Activated naive CD8-positive, alpha-beta T cell treated with anti-CD3 and anti-CD28 coated beads, Interleukin-2, amount 10 ng/mL, durations not matched to agents 7 days and 5 days (primary cell): ENCODE measurements around the gene DUSP22. TPM values are rescaled to one million over a fixed set of nuclear protein-coding genes. Genes with fewer than 3 reads are reported as not detected.
A peak's percentile ranks its signal among the peaks of the same experiment; 100 is the strongest.
"Not testable (repeated sequence)": the region's sequence is repeated elsewhere in the genome, so short reads cannot be mapped to it uniquely, and the experiment has no call there.

Experiments
- ATAC-seq: fragments of 150-1000 bp; cut with Tn5 transposase; one replicate; pipeline ENCODE4 v1.10.0; 2021; ENCODE audit warnings: low read depth, moderate library complexity
- POLR2A ChIA-PET: fragments of 350-600 bp; sonication (Branson Sonifier 250); formaldehyde crosslinking; loops from one replicate; lab custom pipeline; 2021; ENCODE audit warnings: antibody characterized with exemption; lab: Charles Lee
- DNase-seq: peaks from one replicate; pipeline ENCODE4 v3.0.0; 2021
- H3K27ac Mint-ChIP-seq: one replicate; pipeline ENCODE4 v1.8.0; 2022; ENCODE audit warnings: mild to moderate bottlenecking, mixed read lengths
- H3K27me3 Mint-ChIP-seq: one replicate; pipeline ENCODE4 v1.8.0; 2022; ENCODE audit warnings: mild to moderate bottlenecking, moderate library complexity, mixed read lengths
- H3K36me3 Mint-ChIP-seq: one replicate; pipeline ENCODE4 v1.8.0; 2021; ENCODE audit warnings: mild to moderate bottlenecking, mixed read lengths
- H3K4me1 Mint-ChIP-seq: one replicate; pipeline ENCODE4 v1.8.0; 2021; ENCODE audit warnings: mixed read lengths
- H3K4me3 Mint-ChIP-seq: one replicate; pipeline ENCODE4 v1.8.0; 2022; ENCODE audit warnings: mild to moderate bottlenecking, moderate library complexity, mixed read lengths
- H3K9me3 Mint-ChIP-seq: one replicate; pipeline ENCODE4 v1.8.0; 2021; ENCODE audit warnings: mixed read lengths
- total RNA-seq, 2 experiments: library from RNA; stranded (reverse); gene quantifications; one replicate each; pipeline ENCODE4 v1.2.3, GENCODE V29; 2021

The DUSP22 gene
- total RNA-seq, 2 experiments from 2014 or later: 49.1 to 50.4 TPM

- Mint-ChIP-seq H3K9me3 (peaks cover 6% of the 10 kb centered on the region), H3K4me1 (no peaks in the 10 kb centered on the region), H3K27me3 (peaks cover 2% of the 10 kb centered on the region), H3K36me3 (no peaks in the 10 kb centered on the region), H3K4me3 (no peak overlapping the region), H3K27ac (no peak overlapping the region)
- ATAC-seq (no peak), DNase-seq (no peak)
- POLR2A ChIA-PET: no interaction called here
Observed at GRCh38 chr6:363291-363690, 71.0 kb downstream of the DUSP22 start.

GRCh38 chr6:363909-364308, 71.6 kb downstream of the DUSP22 start:
- ATAC-seq: no peak
- Mint-ChIP-seq H3K9me3 (peaks cover 6% of the 10 kb centered on the region), H3K4me3 (no peak overlapping the region), H3K4me1 (no peaks in the 10 kb centered on the region), H3K27ac (no peak overlapping the region), H3K27me3 (peaks cover 2% of the 10 kb centered on the region), H3K36me3 (no peaks in the 10 kb centered on the region)
- POLR2A ChIA-PET: no interaction called here
- DNase-seq: no peak

- no peak overlapping the region for H3K4me3 Mint-ChIP-seq
- DNase-seq: no peak
- H3K36me3 Mint-ChIP-seq: no peaks in the 10 kb centered on the region
- no peaks in the 10 kb centered on the region for H3K4me1 Mint-ChIP-seq
- H3K27me3 Mint-ChIP-seq: peaks cover 2% of the 10 kb centered on the region
- ATAC-seq: no peak
- POLR2A ChIA-PET: no interaction called here
- peaks cover 6% of the 10 kb centered on the region for H3K9me3 Mint-ChIP-seq
- no peak overlapping the region for H3K27ac Mint-ChIP-seq
Observed at GRCh38 chr6:364609-365540, 72.6 kb downstream of the DUSP22 start.

GRCh38 chr6:365835-366234, 73.5 kb downstream of the DUSP22 start:
- H3K27me3 Mint-ChIP-seq: peaks cover 2% of the 10 kb centered on the region
- no peak overlapping the region for H3K27ac Mint-ChIP-seq
- POLR2A ChIA-PET: no interaction called here
- H3K9me3 Mint-ChIP-seq: peaks cover 6% of the 10 kb centered on the region
- no peaks in the 10 kb centered on the region for H3K4me1 Mint-ChIP-seq
- H3K36me3 Mint-ChIP-seq: no peaks in the 10 kb centered on the region
- no peak for ATAC-seq
- no peak for DNase-seq
- no peak overlapping the region for H3K4me3 Mint-ChIP-seq

GRCh38 chr6:366389-367297, 74.4 kb downstream of the DUSP22 start:
- Mint-ChIP-seq H3K9me3 (peaks cover 6% of the 10 kb centered on the region), H3K36me3 (no peaks in the 10 kb centered on the region), H3K4me1 (no peaks in the 10 kb centered on the region), H3K27me3 (peaks cover 2% of the 10 kb centered on the region), H3K4me3 (no peak overlapping the region), H3K27ac (no peak overlapping the region)
- POLR2A ChIA-PET: no interaction called here
- no peak for DNase-seq
- no peak for ATAC-seq

GRCh38 chr6:367298-367794, 75.1 kb downstream of the DUSP22 start:
- H3K4me3 Mint-ChIP-seq: no peak overlapping the region
- H3K4me1 Mint-ChIP-seq: no peaks in the 10 kb centered on the region
- H3K36me3 Mint-ChIP-seq: no peaks in the 10 kb centered on the region
- ATAC-seq (no peak), DNase-seq (no peak)
- no peak overlapping the region for H3K27ac Mint-ChIP-seq
- H3K9me3 Mint-ChIP-seq: peaks cover 6% of the 10 kb centered on the region
- H3K27me3 Mint-ChIP-seq: peaks cover 2% of the 10 kb centered on the region
- POLR2A ChIA-PET: no interaction called here

GRCh38 chr6:367891-368630, 75.8 kb downstream of the DUSP22 start:
- Mint-ChIP-seq H3K27ac (no peak overlapping the region), H3K27me3 (peaks cover 6% of the 10 kb centered on the region), H3K4me1 (peaks cover 3% of the 10 kb centered on the region), H3K9me3 (peaks cover 6% of the 10 kb centered on the region), H3K36me3 (no peaks in the 10 kb centered on the region), H3K4me3 (no peak overlapping the region)
- no peak for ATAC-seq
- DNase-seq: no peak
- POLR2A ChIA-PET: no interaction called here

GRCh38 chr6:369559-370431, 77.5 kb downstream of the DUSP22 start:
- H3K9me3 Mint-ChIP-seq: peaks cover 3% of the 10 kb centered on the region
- H3K27me3 Mint-ChIP-seq: peaks cover 14% of the 10 kb centered on the region
- ATAC-seq: no peak
- no peak for DNase-seq
- H3K36me3 Mint-ChIP-seq: no peaks in the 10 kb centered on the region
- POLR2A ChIA-PET: interaction anchor here (0.5 to 0.6 kb wide), 2 partner anchors 32 to 76 kb away, joined by 3 to 5 read pairs; no protein-coding TSS in a partner anchor
- H3K4me1 Mint-ChIP-seq: peaks cover 3% of the 10 kb centered on the region
- no peak overlapping the region for H3K4me3 Mint-ChIP-seq
- H3K27ac Mint-ChIP-seq: no peak overlapping the region

GRCh38 chr6:370555-370954, 78.3 kb downstream of the DUSP22 start:
- no peak for ATAC-seq
- POLR2A ChIA-PET: interaction anchor here (0.6 kb wide), 1 partner anchor 32 kb away, joined by 3 read pairs; no protein-coding TSS in a partner anchor
- Mint-ChIP-seq H3K4me3 (no peak overlapping the region), H3K27ac (no peak overlapping the region), H3K4me1 (peaks cover 3% of the 10 kb centered on the region), H3K9me3 (peaks cover 2% of the 10 kb centered on the region), H3K36me3 (no peaks in the 10 kb centered on the region), H3K27me3 (peaks cover 16% of the 10 kb centered on the region)
- no peak for DNase-seq

- H3K9me3 Mint-ChIP-seq, POLR2A ChIA-PET, H3K36me3 Mint-ChIP-seq, H3K27ac Mint-ChIP-seq, H3K4me3 Mint-ChIP-seq, ATAC-seq, DNase-seq, H3K4me1 Mint-ChIP-seq: not testable (repeated sequence)
- H3K27me3 Mint-ChIP-seq: peaks cover 16% of the 10 kb centered on the region
Observed at GRCh38 chr6:371851-372250, 79.6 kb downstream of the DUSP22 start.

- no peak overlapping the region for H3K27ac Mint-ChIP-seq
- POLR2A ChIA-PET: no interaction called here
Observed at GRCh38 chr6:372336-372911, 80.1 kb downstream of the DUSP22 start.

GRCh38 chr6:373031-373430, 80.7 kb downstream of the DUSP22 start:
- no peak overlapping the region for H3K27ac Mint-ChIP-seq
- H3K36me3 Mint-ChIP-seq: no peaks in the 10 kb centered on the region
- ATAC-seq (no peak), DNase-seq (no peak)
- H3K4me3 Mint-ChIP-seq: no peak overlapping the region
- POLR2A ChIA-PET: no interaction called here
- H3K27me3 Mint-ChIP-seq: peaks cover 16% of the 10 kb centered on the region
- no peaks in the 10 kb centered on the region for H3K9me3 Mint-ChIP-seq
- peaks cover 8% of the 10 kb centered on the region for H3K4me1 Mint-ChIP-seq

More at GRCh38 chr6:372336-372911, 80.1 kb downstream of the DUSP22 start:
- Mint-ChIP-seq H3K4me3 (peak overlapping the region; percentile 39), H3K9me3 (no peaks in the 10 kb centered on the region), H3K36me3 (no peaks in the 10 kb centered on the region), H3K4me1 (peaks cover 8% of the 10 kb centered on the region), H3K27me3 (peaks cover 16% of the 10 kb centered on the region)
- no peak for DNase-seq
- no peak for ATAC-seq
